Measurements from ENCODE around the gene TBC1D2. TPM values are rescaled to one million over a fixed set of nuclear protein-coding genes. Genes with fewer than 3 reads are reported as not detected.

Gene TBC1D2
- total and polyA plus RNA-seq, 2 of the 4 experiments (the other 2 are of a cell fraction) = 36.9 to 62.7 TPM

DNA sequence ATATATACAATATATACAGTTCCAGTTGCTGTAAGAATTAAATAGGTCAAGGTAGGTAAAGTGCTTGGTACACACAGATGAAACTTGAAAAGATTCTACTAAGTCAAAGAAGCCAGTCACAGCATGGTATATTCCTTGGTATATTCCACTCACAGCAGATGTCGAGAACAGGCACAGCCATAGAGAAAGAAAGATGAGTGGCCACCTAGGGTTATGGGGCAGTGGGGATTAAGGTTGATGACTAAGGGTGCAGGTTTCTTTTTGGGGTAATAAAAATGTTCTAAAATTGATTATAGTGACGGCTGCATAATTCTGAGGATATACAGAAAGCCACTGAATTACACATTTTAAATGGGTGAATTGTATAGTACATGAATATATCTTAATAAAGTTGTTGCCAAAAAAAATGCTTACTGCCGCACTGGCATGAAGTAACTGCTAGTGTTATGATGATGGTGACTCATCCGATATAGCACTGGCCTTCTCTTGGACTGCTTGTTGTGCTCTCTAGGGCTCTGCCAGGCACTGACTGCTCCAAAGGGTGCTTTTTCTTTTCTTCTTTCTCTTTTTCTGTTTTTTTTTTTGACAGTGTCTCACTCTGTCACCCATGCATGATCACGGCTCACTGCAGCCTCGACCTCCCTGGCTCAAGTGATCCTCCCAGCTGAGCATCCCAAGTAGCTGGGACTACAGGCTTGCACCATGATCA, 23.5 kb downstream of the TBC1D2 start:
- CTCF ChIA-PET = interaction anchor here (0.6 to 1.3 kb wide), 2 partner anchors 17 to 22 kb away, joined by 3 read pairs; no protein-coding TSS in a partner anchor
- H3K79me1 ChIP-seq (ENCODE audit: low read depth in 1 of 2, low read length in 2 of 2) = peaks cover 9 to 56% of the 10 kb centered on the region in 2 experiments
- H4K91ac ChIP-seq (ENCODE audit: insufficient read depth, low read depth, low read length) = peak overlapping the region; percentile 50
- H3K4me2 ChIP-seq (ENCODE audit: low read depth, low read length) = no peak overlapping the region
- H2AFZ ChIP-seq (replicated peaks; ENCODE audit: low read length, poor library complexity) = no peak overlapping the region
- peak overlapping the region in 1 of 2 experiments; percentile 62; a peak in 2 of 4 replicates for H4K8ac ChIP-seq (ENCODE audit: low read depth in 2 of 2, low read length in 2 of 2)
- no CpG with 5 or more reads among the region's 6 CpGs for WGBS, 2 experiments (ENCODE audit: extremely low coverage in 2 of 2, insufficient read length in 1 of 2)
- peak overlapping the region; percentile 86; the same call in 2 of the 3 replicates for H2BK15ac ChIP-seq (ENCODE audit: low read depth, low read length)
- H2BK20ac ChIP-seq (ENCODE audit: low read depth, low read length) = peak overlapping the region; percentile 69
- no TSS peak for BruUV-seq (replicated peaks)
- DNase-seq = peak; percentile 95
- no peaks in the 10 kb centered on the region for H3K9me3 ChIP-seq (ENCODE audit: control insufficient read depth, insufficient read depth, low read length)
- no peak overlapping the region for H3K9ac ChIP-seq (ENCODE audit: low read depth, low read length)
- no peak overlapping the region for H3K56ac ChIP-seq (ENCODE audit: extremely low read depth, insufficient read depth, low read length)
- no peak overlapping the region for H2AK9ac ChIP-seq (replicated peaks; ENCODE audit: low read depth, low read length, poor library complexity)
- no peaks in the 10 kb centered on the region for H3K27me3 ChIP-seq (ENCODE audit: control insufficient read depth, insufficient read depth, low read length)
- POLR2A ChIA-PET (ENCODE audit: unreplicated experiment) = no interaction called here
- in situ Hi-C loops (cut with MboI; ENCODE audit: low sequenced_read_pairs) = no loop called here
- H3K23ac ChIP-seq (ENCODE audit: low read depth, low read length) = no peak overlapping the region
- no peaks in the 10 kb centered on the region for H4K20me1 ChIP-seq (ENCODE audit: insufficient read depth, low read length)
- peak overlapping the region; percentile 84 for H2BK5ac ChIP-seq (ENCODE audit: low read depth, low read length, poor library complexity, severe bottlenecking)
- H2AK5ac ChIP-seq (ENCODE audit: low read depth, low read length) = peak overlapping the region; percentile 42; the same call in 1 of the 2 replicates
- peak overlapping the region; percentile 69 for H3K27ac ChIP-seq (ENCODE audit: insufficient read depth, low read length)
- dilution Hi-C loops (cut with HindIII; ENCODE audit: low sequenced_read_pairs, unreplicated experiment) = no loop called here
- H2BK120ac ChIP-seq (ENCODE audit: low read depth, low read length) = peak overlapping the region; percentile 58
- H3K9me1 ChIP-seq (ENCODE audit: insufficient read depth, low read length) = peaks cover 21% of the 10 kb centered on the region
- no peak overlapping the region for H3K4me3 ChIP-seq (ENCODE audit: insufficient read depth, low read depth, low read length)
- H3K18ac ChIP-seq (ENCODE audit: low read depth, low read length) = peak overlapping the region; percentile 66; the same call in 1 of the 2 replicates
- H3K4me1 ChIP-seq (ENCODE audit: control insufficient read depth, insufficient read depth, low read length) = peaks cover 25% of the 10 kb centered on the region
- peaks cover 18% of the 10 kb centered on the region for H3K36me3 ChIP-seq (ENCODE audit: control insufficient read depth, insufficient read depth, low read length)
- H4K5ac ChIP-seq (ENCODE audit: low read depth, low read length) = peak overlapping the region; percentile 59
- peak overlapping the region; percentile 71 for H3K4ac ChIP-seq (ENCODE audit: low read depth, low read length)
- 0 out of 2 replicates have a peak overlapping the region, but pooled peaks have one; percentile 25 for H3K14ac ChIP-seq (replicated peaks; ENCODE audit: low read depth, low read length)
- peak; percentile 89 for ATAC-seq (ENCODE audit: low read depth)
- intact Hi-C loops (cut with micrococcal nuclease) = no loop called here
- no peak for TF ChIP-seq SMC3 (IDR thresholded peaks at IDR 0.05; ENCODE audit: low read depth, low read length)
- TF ChIP-seq FOS (IDR thresholded peaks at IDR 0.05; ENCODE audit: low read depth, low read length) = peak; percentile 96
- TF ChIP-seq, protein P1, sequence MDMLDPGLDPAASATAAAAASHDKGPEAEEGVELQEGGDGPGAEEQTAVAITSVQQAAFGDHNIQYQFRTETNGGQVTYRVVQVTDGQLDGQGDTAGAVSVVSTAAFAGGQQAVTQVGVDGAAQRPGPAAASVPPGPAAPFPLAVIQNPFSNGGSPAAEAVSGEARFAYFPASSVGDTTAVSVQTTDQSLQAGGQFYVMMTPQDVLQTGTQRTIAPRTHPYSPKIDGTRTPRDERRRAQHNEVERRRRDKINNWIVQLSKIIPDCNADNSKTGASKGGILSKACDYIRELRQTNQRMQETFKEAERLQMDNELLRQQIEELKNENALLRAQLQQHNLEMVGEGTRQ (IDR thresholded peaks at IDR 0.05; ENCODE audit: low read depth, low read length) = no peak
- TF ChIP-seq MAFK (IDR thresholded peaks at IDR 0.05; ENCODE audit: low read depth, low read length) = peak; percentile 87
- TF ChIP-seq, protein P2, sequence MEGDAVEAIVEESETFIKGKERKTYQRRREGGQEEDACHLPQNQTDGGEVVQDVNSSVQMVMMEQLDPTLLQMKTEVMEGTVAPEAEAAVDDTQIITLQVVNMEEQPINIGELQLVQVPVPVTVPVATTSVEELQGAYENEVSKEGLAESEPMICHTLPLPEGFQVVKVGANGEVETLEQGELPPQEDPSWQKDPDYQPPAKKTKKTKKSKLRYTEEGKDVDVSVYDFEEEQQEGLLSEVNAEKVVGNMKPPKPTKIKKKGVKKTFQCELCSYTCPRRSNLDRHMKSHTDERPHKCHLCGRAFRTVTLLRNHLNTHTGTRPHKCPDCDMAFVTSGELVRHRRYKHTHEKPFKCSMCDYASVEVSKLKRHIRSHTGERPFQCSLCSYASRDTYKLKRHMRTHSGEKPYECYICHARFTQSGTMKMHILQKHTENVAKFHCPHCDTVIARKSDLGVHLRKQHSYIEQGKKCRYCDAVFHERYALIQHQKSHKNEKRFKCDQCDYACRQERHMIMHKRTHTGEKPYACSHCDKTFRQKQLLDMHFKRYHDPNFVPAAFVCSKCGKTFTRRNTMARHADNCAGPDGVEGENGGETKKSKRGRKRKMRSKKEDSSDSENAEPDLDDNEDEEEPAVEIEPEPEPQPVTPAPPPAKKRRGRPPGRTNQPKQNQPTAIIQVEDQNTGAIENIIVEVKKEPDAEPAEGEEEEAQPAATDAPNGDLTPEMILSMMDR (conservative IDR thresholded peaks at IDR 0.05; ENCODE audit: low read depth, low read length) = no peak
- TF ChIP-seq POLR2A (IDR thresholded peaks at IDR 0.05; ENCODE audit: low read depth, low read length) = no peak
- TF ChIP-seq BHLHE40 (IDR thresholded peaks at IDR 0.05; ENCODE audit: low read depth, low read length) = peak; percentile 32; the same call in 1 of the 2 replicates
- TF ChIP-seq RFX5 (IDR thresholded peaks at IDR 0.05; ENCODE audit: low read depth, low read length) = no peak
- TF ChIP-seq MAZ (IDR thresholded peaks at IDR 0.05; ENCODE audit: borderline replicate concordance, low read depth, low read length) = no peak
- no peak for TF ChIP-seq NFE2L2 (IDR thresholded peaks at IDR 0.05; ENCODE audit: low read depth, low read length)
- TF ChIP-seq CEBPB (IDR thresholded peaks at IDR 0.05; ENCODE audit: low read depth, low read length) = peak; percentile 76
- no peak for TF ChIP-seq MXI1 (IDR thresholded peaks at IDR 0.05; ENCODE audit: borderline replicate concordance, low read depth, low read length)
- no peak for TF ChIP-seq CHD1 (IDR thresholded peaks at IDR 0.05; ENCODE audit: low read depth, low read length)
- TF ChIP-seq RCOR1 (IDR thresholded peaks at IDR 0.05; ENCODE audit: insufficient replicate concordance, low read length) = no peak

Data from IMR-90 (cell line).